SK-N-MC (cell line): ENCODE data around the gene DCP1A.

ENCODE experiments used
- DNase-seq: peaks from one replicate; pipeline ENCODE4 v3.0.0-alpha.2; 2011; ENCODE audit warnings: low read depth, low spot score
- H3K27ac ChIP-seq: fragments of 200-600 bp; sonication (generic); 2 replicates; pipeline ENCODE4 v1.5.1; 2016; ENCODE audit warnings: mixed run types
- H3K36me3 ChIP-seq: fragments of 200-600 bp; sonication (generic); 2 replicates; pipeline ENCODE4 v1.6.1; 2017; ENCODE audit warnings: antibody characterized with exemption, low read length, mixed read lengths; ENCODE audit not compliant: insufficient read depth
- H3K4me3 ChIP-seq: fragments of 200-600 bp; sonication (generic); 2 replicates; pipeline ENCODE4 v1.5.1; 2016
- H3K9ac ChIP-seq: fragments of 200-600 bp; sonication (generic); 2 replicates; pipeline ENCODE4 v1.8.0; 2017; ENCODE audit warnings: mixed run types, mixed read lengths; ENCODE audit not compliant: insufficient read length
- H3K9me3 ChIP-seq: fragments of 200-600 bp; sonication (generic); 2 replicates; pipeline ENCODE4 v1.6.1; 2017; ENCODE audit warnings: low read depth, mild to moderate bottlenecking, antibody characterized with exemption, low read length, moderate library complexity, mixed read lengths
- EZH2 ChIP-seq: fragments of 200-600 bp; sonication (generic); IDR thresholded peaks from one replicate; pipeline ENCODE4 v1.6.1; 2017; ENCODE audit warnings: antibody characterized with exemption
- FOXP2 ChIP-seq: optimal IDR thresholded peaks from 2 replicates; pipeline ENCODE3; 2011; ENCODE audit warnings: mild to moderate bottlenecking, moderate library complexity; ENCODE audit not compliant: insufficient read depth; ENCODE audit errors: extremely low read length, control extremely low read depth
- POLR2AphosphoS5 ChIP-seq: IDR thresholded peaks from 2 replicates; pipeline ENCODE4 v1.6.1; 2012; ENCODE audit warnings: mild to moderate bottlenecking, low read depth, low read length, borderline replicate concordance

The DCP1A gene

GRCh38 chr3:53250453-53250852 lies 96.9 kb downstream of the DCP1A start:
- H3K9ac ChIP-seq: no peak overlapping the region

GRCh38 chr3:53248161-53248560 lies 99.2 kb downstream of the DCP1A start:
- no peak overlapping the region for H3K4me3 ChIP-seq
- no peaks in the 10 kb centered on the region for H3K9me3 ChIP-seq
- no peaks in the 10 kb centered on the region for H3K36me3 ChIP-seq
- TF ChIP-seq POLR2AphosphoS5 (no peak), EZH2 (no peak), FOXP2 (no peak)
- no peak overlapping the region for H3K9ac ChIP-seq
- no peak overlapping the region for H3K27ac ChIP-seq
- no peak for DNase-seq

More at GRCh38 chr3:53250453-53250852, 96.9 kb downstream of the DCP1A start:
- Histone ChIP-seq H3K36me3 (no peaks in the 10 kb centered on the region), H3K4me3 (no peak overlapping the region), H3K27ac (no peak overlapping the region), H3K9me3 (no peaks in the 10 kb centered on the region)
- no peak for TF ChIP-seq FOXP2
- TF ChIP-seq POLR2AphosphoS5: no peak
- TF ChIP-seq EZH2: no peak
- DNase-seq: no peak

- no peak for DNase-seq
- no peak overlapping the region for H3K4me3 ChIP-seq
- H3K36me3 ChIP-seq: no peaks in the 10 kb centered on the region
- H3K9ac ChIP-seq: no peak overlapping the region
- H3K27ac ChIP-seq: no peak overlapping the region
- no peaks in the 10 kb centered on the region for H3K9me3 ChIP-seq
- TF ChIP-seq POLR2AphosphoS5 (no peak), FOXP2 (no peak), EZH2 (no peak)
These were observed 99.7 kb downstream of the DCP1A start for GRCh38 chr3:53247619-53248018.

DNA sequence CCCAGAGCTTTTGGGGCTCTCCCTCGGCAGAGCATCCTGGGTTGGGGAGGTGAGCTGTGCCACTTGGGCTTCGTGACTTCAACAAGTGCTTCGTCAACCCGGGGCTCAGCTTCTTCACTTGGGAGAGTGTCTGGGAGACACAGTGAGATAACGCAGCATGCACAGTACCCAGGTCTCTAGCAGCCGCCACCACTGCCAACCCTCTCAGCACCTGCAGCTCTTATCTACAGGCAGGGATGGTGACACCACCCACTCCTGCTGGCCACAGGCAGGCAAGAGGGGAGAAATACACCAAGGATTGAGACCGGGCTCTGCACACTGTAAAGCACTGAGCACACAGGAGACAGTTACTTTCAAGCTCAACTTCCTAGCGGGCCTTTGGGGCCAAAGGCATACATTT lies 103.1 kb downstream of the DCP1A start:
- peaks cover 24% of the 10 kb centered on the region; the same call in 1 of the 2 replicates for H3K36me3 ChIP-seq
- no peak overlapping the region for H3K4me3 ChIP-seq

DNA sequence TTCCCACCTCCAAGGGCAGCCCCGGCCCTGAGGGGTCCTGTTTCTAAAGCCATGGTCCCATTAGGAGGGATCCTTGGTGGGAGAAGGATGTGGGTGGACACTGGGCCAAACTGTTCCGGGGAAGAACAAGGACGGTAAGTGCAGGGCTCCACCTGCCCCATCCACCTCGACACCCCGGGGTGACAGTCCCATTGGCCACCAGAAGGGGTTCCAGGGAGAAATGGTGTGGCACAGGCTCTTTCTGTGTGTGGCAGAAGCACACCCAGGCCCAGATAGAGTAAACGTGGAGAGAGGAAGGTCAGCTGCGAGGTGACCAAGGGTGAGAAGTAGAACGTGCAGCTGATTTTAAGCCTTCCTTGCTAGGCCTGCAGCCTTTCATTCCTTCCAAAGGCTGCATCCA lies 103.6 kb downstream of the DCP1A start:
- H3K27ac ChIP-seq: peak overlapping the region; percentile 25; the same call in 1 of the 2 replicates
- no peak overlapping the region for H3K9ac ChIP-seq
- H3K9me3 ChIP-seq: no peaks in the 10 kb centered on the region
- peaks cover 26% of the 10 kb centered on the region; the same call in 1 of the 2 replicates for H3K36me3 ChIP-seq
- peak overlapping the region; percentile 51; the same call in 1 of the 2 replicates for H3K4me3 ChIP-seq
- DNase-seq: no peak
- no peak for TF ChIP-seq FOXP2
- TF ChIP-seq EZH2: no peak
- TF ChIP-seq POLR2AphosphoS5: no peak

More for the DNA sequence above, 103.1 kb downstream of the DCP1A start:
- no peaks in the 10 kb centered on the region for H3K9me3 ChIP-seq
- no peak for DNase-seq
- H3K27ac ChIP-seq: no peak overlapping the region
- TF ChIP-seq FOXP2: no peak
- no peak for TF ChIP-seq POLR2AphosphoS5
- no peak for TF ChIP-seq EZH2
- H3K9ac ChIP-seq: no peak overlapping the region

- H3K9me3 ChIP-seq: no peaks in the 10 kb centered on the region
- TF ChIP-seq FOXP2 (no peak), EZH2 (no peak), POLR2AphosphoS5 (no peak; the same call in 1 of the 2 replicates)
- H3K36me3 ChIP-seq: peaks cover 31% of the 10 kb centered on the region; the same call in 1 of the 2 replicates
- H3K27ac ChIP-seq: 0 out of 2 replicates have a peak overlapping the region, but pooled peaks have one; percentile 25
- peak overlapping the region; percentile 51 for H3K4me3 ChIP-seq
- peak; percentile 66 for DNase-seq
- H3K9ac ChIP-seq: no peak overlapping the region
These were observed 104.2 kb downstream of the DCP1A start for GRCh38 chr3:53243165-53243564.

GRCh38 chr3:53242642-53243041 lies 104.7 kb downstream of the DCP1A start:
- Histone ChIP-seq H3K36me3 (peaks cover 31% of the 10 kb centered on the region; the same call in 1 of the 2 replicates), H3K4me3 (peak overlapping the region; percentile 51), H3K27ac (no peak overlapping the region), H3K9ac (no peak overlapping the region), H3K9me3 (no peaks in the 10 kb centered on the region)
- DNase-seq: no peak
- TF ChIP-seq POLR2AphosphoS5 (no peak), EZH2 (no peak), FOXP2 (no peak)

GRCh38 chr3:53242155-53242554 lies 105.2 kb downstream of the DCP1A start:
- no peak overlapping the region for H3K4me3 ChIP-seq
- DNase-seq: no peak
- peaks cover 31% of the 10 kb centered on the region; the same call in 1 of the 2 replicates for H3K36me3 ChIP-seq
- no peak overlapping the region for H3K9ac ChIP-seq
- H3K9me3 ChIP-seq: no peaks in the 10 kb centered on the region
- TF ChIP-seq POLR2AphosphoS5 (no peak), FOXP2 (no peak), EZH2 (no peak)
- H3K27ac ChIP-seq: no peak overlapping the region
